HCT116 (cell line): ENCODE results near the gene CEP152. TPM values are rescaled to one million over a fixed set of nuclear protein-coding genes. Genes with fewer than 3 reads are reported as not detected.

Source experiments
- ATAC-seq: fragments of 200-7000 bp; cut with Tn5 transposase; 2 replicates; pipeline ENCODE4 v1.9.1; 2020; ENCODE audit warnings: mild to moderate bottlenecking, moderate library complexity
- BruUV-seq: library from RNA; stranded (reverse); fragments of 400-500 nt; replicated peaks from 2 replicates; lab custom pipeline; 2021; lab: Mats Ljungman, UMichigan
- CTCF ChIA-PET: fragments of 300-600 bp; sonication (Branson Sonifier 250); formaldehyde crosslinking; loops from one replicate; lab custom pipeline; 2021; ENCODE audit warnings: antibody characterized with exemption; lab: Charles Lee
- POLR2A ChIA-PET: fragments of 300-600, 350-600 bp; sonication (Branson Sonifier 250); formaldehyde crosslinking; loops from one replicate; lab custom pipeline; 2021; ENCODE audit warnings: antibody characterized with exemption; lab: Charles Lee
- RAD21 ChIA-PET, 2 experiments: fragments of 300-600 bp; sonication (Branson Sonifier 250); formaldehyde crosslinking; loops; one replicate each; lab custom pipeline; 2023; ENCODE audit warnings: low total read pairs in 2 of 2; ENCODE audit not compliant: uncharacterized antibody in 2 of 2, unreplicated experiment in 2 of 2, low non-redundant PET in 1 of 2; lab: Charles Lee
- DNase-seq: peaks from one replicate; pipeline ENCODE4 v3.0.0-alpha.2; 2010; ENCODE audit warnings: low read depth, low spot score
- H2AFZ ChIP-seq: fragments of 200-600 bp; shearing (Covaris generic), sonication (generic); 2 replicates; pipeline ENCODE4 v1.6.1; 2017; ENCODE audit warnings: low read depth, mixed run types, mixed read lengths, antibody characterized with exemption, low read length; ENCODE audit not compliant: poor library complexity, severe bottlenecking
- H3K27ac ChIP-seq: 2 replicates; pipeline ENCODE4 v1.5.1; 2012; ENCODE audit warnings: low read depth, low read length
- H3K27me3 ChIP-seq: fragments of 200-600 bp; sonication (generic); 2 replicates; pipeline ENCODE4 v1.6.1; 2016; ENCODE audit warnings: mixed run types, low read length, mixed read lengths; ENCODE audit not compliant: insufficient read depth
- H3K36me3 ChIP-seq, 2 experiments: fragments of 200-500 bp in 1 of 2; fragments of 200-600 bp in 1 of 2; sonication (Bioruptor generic) in 1 of 2; sonication (generic) in 1 of 2; 2 replicates each; pipeline versions ENCODE4 v1.5.1 to v1.6.1; 2014 to 2016; ENCODE audit warnings: low read length in 2 of 2, inconsistent platforms in 1 of 2, mixed read lengths in 1 of 2, mixed run types in 1 of 2; ENCODE audit not compliant: insufficient read depth in 2 of 2, control insufficient read depth in 1 of 2
- H3K4me1 ChIP-seq, 2 experiments: fragments of 200-600 bp in 1 of 2; sonication (generic) in 1 of 2; 2 replicates each; pipeline versions ENCODE4 v1.5.1 to v1.6.1; 2012 to 2017; ENCODE audit warnings: low read length in 2 of 2, inconsistent platforms in 1 of 2, mild to moderate bottlenecking in 1 of 2, mixed read lengths in 1 of 2, mixed run types in 1 of 2, moderate library complexity in 1 of 2; ENCODE audit not compliant: insufficient read depth in 2 of 2, control insufficient read depth in 1 of 2
- H3K4me2 ChIP-seq: fragments of 200-600 bp; sonication (generic); 2 replicates; pipeline ENCODE4 v1.6.1; 2017; ENCODE audit warnings: mixed run types, low read length, mixed read lengths
- H3K4me3 ChIP-seq, 2 experiments: fragments of 200-600 bp in 1 of 2; sonication (generic) in 1 of 2; replicated peaks in 1 of 2; 2 replicates each; pipeline ENCODE4 v1.5.1; 2011 to 2016; ENCODE audit warnings: low read length in 2 of 2, control low read depth in 1 of 2, low read depth in 1 of 2, mild to moderate bottlenecking in 1 of 2, mixed read lengths in 1 of 2, mixed run types in 1 of 2
- H3K79me2 ChIP-seq: fragments of 200-600 bp; sonication (generic); 2 replicates; pipeline ENCODE4 v1.6.1; 2017; ENCODE audit warnings: mild to moderate bottlenecking, mixed run types, low read length, moderate library complexity, mixed read lengths; ENCODE audit not compliant: insufficient read depth
- H3K9ac ChIP-seq: fragments of 200-600 bp; sonication (generic); 2 replicates; pipeline ENCODE4 v1.6.1; 2016; ENCODE audit warnings: low read length, mixed read lengths
- H3K9me2 ChIP-seq: fragments of 200-600 bp; sonication (generic), shearing (Covaris generic); 2 replicates; pipeline ENCODE4 v1.6.1; 2017; ENCODE audit warnings: mixed run types, mild to moderate bottlenecking, moderate library complexity; ENCODE audit not compliant: insufficient read depth
- H3K9me3 ChIP-seq, 2 experiments: fragments of 200-500 bp in 1 of 2; fragments of 200-600 bp in 1 of 2; sonication (Bioruptor generic) in 1 of 2; sonication (generic) in 1 of 2; 2 replicates each; pipeline ENCODE4 v1.6.1; 2014 to 2017; ENCODE audit warnings: low read length in 2 of 2, mixed read lengths in 2 of 2, inconsistent platforms in 1 of 2, low read depth in 1 of 2, mild to moderate bottlenecking in 1 of 2, mixed run types in 1 of 2, moderate library complexity in 1 of 2; ENCODE audit not compliant: control insufficient read depth in 1 of 2, insufficient read depth in 1 of 2
- H4K20me1 ChIP-seq: fragments of 200-600 bp; sonication (generic), shearing (Covaris generic); 2 replicates; pipeline ENCODE4 v1.6.1; 2017; ENCODE audit warnings: mixed run types, mild to moderate bottlenecking, moderate library complexity; ENCODE audit not compliant: insufficient read depth
- ATF3 ChIP-seq: IDR thresholded peaks from 2 replicates; pipeline ENCODE4 v1.6.1; 2012
- CEBPB ChIP-seq: IDR thresholded peaks from 2 replicates; pipeline ENCODE4 v1.6.1; 2012; ENCODE audit warnings: low read depth
- EGR1 ChIP-seq: IDR thresholded peaks from 2 replicates; pipeline ENCODE4 v1.6.1; 2012; ENCODE audit warnings: low read depth
- ELF1 ChIP-seq: IDR thresholded peaks from 2 replicates; pipeline ENCODE4 v1.6.1; 2012; ENCODE audit warnings: low read depth, borderline replicate concordance
- EZH2 ChIP-seq: fragments of 200-600 bp; sonication (generic); IDR thresholded peaks from 2 replicates; pipeline ENCODE4 v1.6.1; 2017; ENCODE audit warnings: antibody characterized with exemption, mixed run types
- EZH2phosphoT487 ChIP-seq: fragments of 200-600 bp; IDR thresholded peaks from 2 replicates; pipeline ENCODE4 v1.6.1; 2018; ENCODE audit warnings: antibody characterized with exemption, borderline replicate concordance
- JUND ChIP-seq: IDR thresholded peaks from 2 replicates; pipeline ENCODE4 v1.6.1; 2012
- MAX ChIP-seq: IDR thresholded peaks from 2 replicates; pipeline ENCODE4 v1.6.1; 2012
- POLR2A ChIP-seq: IDR thresholded peaks from 2 replicates; pipeline ENCODE4 v1.7.0; 2011; ENCODE audit warnings: borderline replicate concordance; ENCODE audit not compliant: insufficient read depth, insufficient read length; ENCODE audit errors: extremely low read depth
- RAD21 ChIP-seq: IDR thresholded peaks from 2 replicates; pipeline ENCODE4 v1.6.1; 2012; ENCODE audit warnings: low read depth, mild to moderate bottlenecking
- SIN3A ChIP-seq: IDR thresholded peaks from 2 replicates; pipeline ENCODE4 v1.6.1; 2012; ENCODE audit warnings: low read depth
- SRF ChIP-seq: IDR thresholded peaks from 2 replicates; pipeline ENCODE4 v1.6.1; 2012; ENCODE audit warnings: low read depth
- TCF7L2 ChIP-seq: IDR thresholded peaks from 2 replicates; pipeline ENCODE4 v1.7.0; 2011; ENCODE audit warnings: borderline replicate concordance, inconsistent platforms; ENCODE audit not compliant: insufficient read depth, insufficient read length; ENCODE audit errors: extremely low read depth
- YY1 ChIP-seq: IDR thresholded peaks from 2 replicates; pipeline ENCODE4 v1.6.1; 2011; ENCODE audit warnings: low read length, low read depth, moderate library complexity, mild to moderate bottlenecking; ENCODE audit not compliant: insufficient replicate concordance; ENCODE audit errors: extremely low read depth
- ZFX ChIP-seq: fragments of 450-650 bp; IDR thresholded peaks from 2 replicates; pipeline ENCODE4 v1.6.1; 2017
- ZNF274 ChIP-seq: fragments of 200-500 bp; sonication (Bioruptor generic); IDR thresholded peaks from 2 replicates; pipeline ENCODE4 v1.6.1; 2014; ENCODE audit warnings: mild to moderate bottlenecking, low read depth, low read length, inconsistent platforms
- intact Hi-C: fragments of 100-400 bp; cut with micrococcal nuclease; formaldehyde crosslinking; loops from 2 replicates; pipeline ENCODE4 v1.10.0; 2022
- total RNA-seq: library from RNA; stranded (reverse); gene quantifications from one replicate; pipeline ENCODE4 v1.2.1, GENCODE V29; 2021; ENCODE audit not compliant: unreplicated experiment
- TF ChIP-seq, protein P1 (sequence below), 3 experiments: fragments of 200-600 bp in 1 of 3; sonication (generic) in 1 of 3; IDR thresholded peaks in 2 of 3; conservative IDR thresholded peaks in 1 of 3; 2 replicates each; pipeline ENCODE4 v1.5.1; 2012 to 2017; ENCODE audit warnings: low read depth in 2 of 3, low read length in 2 of 3, antibody characterized with exemption in 1 of 3, borderline replicate concordance in 1 of 3, control low read depth in 1 of 3, mild to moderate bottlenecking in 1 of 3, mixed read lengths in 1 of 3, mixed run types in 1 of 3, moderate library complexity in 1 of 3; ENCODE audit not compliant: insufficient read depth in 1 of 3
- TF ChIP-seq, protein P2 (sequence below): IDR thresholded peaks from 2 replicates; pipeline ENCODE4 v1.6.1; 2011; ENCODE audit warnings: mild to moderate bottlenecking, low read length, moderate library complexity; ENCODE audit not compliant: insufficient replicate concordance; ENCODE audit errors: extremely low read depth

The CEP152 gene
- total RNA-seq, 1 experiment from 2014 or later, result 19.7 TPM

GRCh38 chr15:48688493-48688892, 122.4 kb downstream of the CEP152 start:
- no peak overlapping the region for H3K9ac ChIP-seq
- H4K20me1 ChIP-seq, result no peaks in the 10 kb centered on the region
- H3K9me3 ChIP-seq, result no peaks in the 10 kb centered on the region
- intact Hi-C loops, result no loop called here
- H3K4me3 ChIP-seq, result no peak overlapping the region
- no peak for DNase-seq
- CTCF ChIA-PET, result no interaction called here
- H3K4me2 ChIP-seq, result no peak overlapping the region
- no peak overlapping the region for H2AFZ ChIP-seq
- no peak overlapping the region for H3K27ac ChIP-seq
- POLR2A ChIA-PET, result no interaction called here
- TF ChIP-seq CEBPB (no peak), ATF3 (no peak), ZNF274 (no peak), RAD21 (no peak), SIN3A (no peak), EZH2 (no peak), JUND (no peak), EZH2phosphoT487 (no peak), EGR1 (no peak), ZFX (no peak), MAX (no peak), SRF (no peak), POLR2A (no peak), YY1 (no peak), ELF1 (no peak), TCF7L2 (no peak)
- TF ChIP-seq, protein P1, sequence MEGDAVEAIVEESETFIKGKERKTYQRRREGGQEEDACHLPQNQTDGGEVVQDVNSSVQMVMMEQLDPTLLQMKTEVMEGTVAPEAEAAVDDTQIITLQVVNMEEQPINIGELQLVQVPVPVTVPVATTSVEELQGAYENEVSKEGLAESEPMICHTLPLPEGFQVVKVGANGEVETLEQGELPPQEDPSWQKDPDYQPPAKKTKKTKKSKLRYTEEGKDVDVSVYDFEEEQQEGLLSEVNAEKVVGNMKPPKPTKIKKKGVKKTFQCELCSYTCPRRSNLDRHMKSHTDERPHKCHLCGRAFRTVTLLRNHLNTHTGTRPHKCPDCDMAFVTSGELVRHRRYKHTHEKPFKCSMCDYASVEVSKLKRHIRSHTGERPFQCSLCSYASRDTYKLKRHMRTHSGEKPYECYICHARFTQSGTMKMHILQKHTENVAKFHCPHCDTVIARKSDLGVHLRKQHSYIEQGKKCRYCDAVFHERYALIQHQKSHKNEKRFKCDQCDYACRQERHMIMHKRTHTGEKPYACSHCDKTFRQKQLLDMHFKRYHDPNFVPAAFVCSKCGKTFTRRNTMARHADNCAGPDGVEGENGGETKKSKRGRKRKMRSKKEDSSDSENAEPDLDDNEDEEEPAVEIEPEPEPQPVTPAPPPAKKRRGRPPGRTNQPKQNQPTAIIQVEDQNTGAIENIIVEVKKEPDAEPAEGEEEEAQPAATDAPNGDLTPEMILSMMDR (IDR thresholded peaks at IDR 0.05 in 2 of 3, conservative IDR thresholded peaks at IDR 0.05 in 1 of 3; ENCODE audit: borderline replicate concordance in 1 of 3, insufficient read depth in 1 of 3, low read depth in 2 of 3, low read length in 2 of 3), result no peak
- TF ChIP-seq, protein P2, sequence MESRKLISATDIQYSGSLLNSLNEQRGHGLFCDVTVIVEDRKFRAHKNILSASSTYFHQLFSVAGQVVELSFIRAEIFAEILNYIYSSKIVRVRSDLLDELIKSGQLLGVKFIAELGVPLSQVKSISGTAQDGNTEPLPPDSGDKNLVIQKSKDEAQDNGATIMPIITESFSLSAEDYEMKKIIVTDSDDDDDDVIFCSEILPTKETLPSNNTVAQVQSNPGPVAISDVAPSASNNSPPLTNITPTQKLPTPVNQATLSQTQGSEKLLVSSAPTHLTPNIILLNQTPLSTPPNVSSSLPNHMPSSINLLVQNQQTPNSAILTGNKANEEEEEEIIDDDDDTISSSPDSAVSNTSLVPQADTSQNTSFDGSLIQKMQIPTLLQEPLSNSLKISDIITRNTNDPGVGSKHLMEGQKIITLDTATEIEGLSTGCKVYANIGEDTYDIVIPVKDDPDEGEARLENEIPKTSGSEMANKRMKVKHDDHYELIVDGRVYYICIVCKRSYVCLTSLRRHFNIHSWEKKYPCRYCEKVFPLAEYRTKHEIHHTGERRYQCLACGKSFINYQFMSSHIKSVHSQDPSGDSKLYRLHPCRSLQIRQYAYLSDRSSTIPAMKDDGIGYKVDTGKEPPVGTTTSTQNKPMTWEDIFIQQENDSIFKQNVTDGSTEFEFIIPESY, result no peak
- no peaks in the 10 kb centered on the region for H3K36me3 ChIP-seq
- RAD21 ChIA-PET, result no interaction called here
- ATAC-seq, result no peak
- no peaks in the 10 kb centered on the region for H3K27me3 ChIP-seq
- H3K9me2 ChIP-seq, result no peaks in the 10 kb centered on the region
- no peaks in the 10 kb centered on the region for H3K4me1 ChIP-seq
- no TSS peak for BruUV-seq
- H3K79me2 ChIP-seq, result no peaks in the 10 kb centered on the region
